Uterus (tissue), 4 donors: ENCODE data around the gene ARL6IP4. TPM values are rescaled to one million over a fixed set of nuclear protein-coding genes. Genes with fewer than 3 reads are reported as not detected.

Experiments used
- DNase-seq, 2 donors: peaks; one replicate each; pipeline ENCODE4 v3.0.0-alpha.2; 2019 to 2020
- H3K27ac ChIP-seq, 2 donors: fragments of 200-600 bp; sonication (generic); 1 replicate in 1 of 2; 2 replicates in 1 of 2; pipeline ENCODE4 v1.5.1; 2016 to 2018
- H3K27me3 ChIP-seq, 2 donors: fragments of 200-600 bp; sonication (generic); one replicate each; pipeline ENCODE4 v1.5.1; 2018 to 2019; ENCODE audit warnings: control low read depth in 1 of 2
- H3K36me3 ChIP-seq, 2 donors: fragments of 200-600 bp; sonication (generic); one replicate each; pipeline ENCODE4 v1.5.1; 2019; ENCODE audit warnings: control low read depth in 1 of 2
- H3K4me1 ChIP-seq, 2 donors: fragments of 200-600 bp; sonication (generic); one replicate each; pipeline ENCODE4 v1.5.1; 2018 to 2019; ENCODE audit warnings: control low read depth in 1 of 2
- H3K4me3 ChIP-seq, 2 donors: fragments of 200-600 bp; sonication (generic); 1 replicate in 1 of 2; 2 replicates in 1 of 2; pipeline ENCODE4 v1.5.1; 2018 to 2019; ENCODE audit warnings: mild to moderate bottlenecking in 1 of 2
- H3K9me3 ChIP-seq, 2 donors: fragments of 200-600 bp; sonication (generic); one replicate each; pipeline ENCODE4 v1.5.1; 2019; ENCODE audit warnings: control low read depth in 1 of 2
- POLR2A ChIP-seq, 2 donors: fragments of 450-650 bp; IDR thresholded peaks; one replicate each; pipeline ENCODE4 v1.6.1; 2016; ENCODE audit warnings: antibody characterized with exemption in 2 of 2, mild to moderate bottlenecking in 1 of 2, moderate library complexity in 1 of 2
- intact Hi-C: fragments of 100-400 bp; cut with DNase I; formaldehyde crosslinking; loops from one replicate; pipeline ENCODE4 v1.15.1; 2023; ENCODE audit warnings: low total_unique reads
- total RNA-seq, 4 donors: library from RNA; depleted of rRNA in 3 of 4; stranded (reverse); fragments of >200 nt in 3 of 4; gene quantifications; one replicate each; pipeline versions ENCODE4 v1.1.0 to v1.2.4, GENCODE V29; 2014 to 2023
- TF ChIP-seq, protein P1 (sequence below), 4 experiments: fragments of 200-600 bp in 2 of 4; fragments of 450-650 bp in 2 of 4; sonication (generic) in 2 of 4; IDR thresholded peaks; one replicate each; pipeline ENCODE4 v1.5.1; 2016 to 2019; ENCODE audit warnings: antibody characterized with exemption in 4 of 4, mild to moderate bottlenecking in 2 of 4, moderate library complexity in 1 of 4
- donor health status: DM: yes; HTN: yes; CAD: no.

The ARL6IP4 gene
- total RNA-seq, 4 donors from 2014 or later: 85.9 to 314 (median 207) TPM

DNA sequence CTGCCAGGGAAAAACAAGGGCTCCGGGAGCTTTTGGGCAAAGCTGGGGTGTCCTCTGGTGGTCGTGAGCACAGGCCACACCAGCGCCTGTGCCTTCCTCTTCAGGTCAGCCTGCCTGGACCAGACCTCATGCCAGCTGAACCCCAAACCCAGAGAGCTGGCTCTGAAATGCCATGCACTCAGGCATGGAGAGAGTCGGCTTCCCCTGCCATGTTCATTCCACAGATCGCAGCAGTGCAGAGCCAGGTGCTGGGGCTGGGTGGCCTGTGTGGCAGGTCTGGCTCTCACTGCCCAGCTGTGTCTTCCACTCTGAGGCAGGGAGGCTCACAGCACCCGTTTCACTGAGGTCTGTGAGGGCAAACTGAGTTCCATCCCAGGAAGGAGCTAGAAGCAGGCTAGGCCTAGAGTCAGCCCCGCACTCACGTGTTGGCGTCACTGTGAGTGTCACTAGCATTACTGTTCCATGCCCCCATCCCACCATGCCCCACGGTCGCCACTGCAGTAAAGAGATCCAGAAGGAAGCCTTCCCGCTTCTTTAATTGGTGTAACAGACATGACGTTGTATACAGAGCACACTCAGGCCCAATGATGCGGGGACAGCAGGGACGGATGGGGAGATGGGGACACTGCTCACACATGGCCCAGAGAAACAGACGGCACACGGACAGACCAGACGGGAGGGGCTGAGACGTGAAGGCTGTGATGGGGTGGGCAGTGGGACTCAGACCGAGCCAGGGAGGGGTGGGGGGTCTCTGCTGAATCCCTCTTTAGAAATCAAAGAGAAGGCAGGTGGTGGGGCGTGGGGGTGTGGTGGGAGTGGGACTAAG lies 2.7 kb downstream of the ARL6IP4 start:
- Histone ChIP-seq H3K4me1 (peaks cover 5 to 37% of the 10 kb centered on the region in 2 donors), H3K36me3 (no peaks in the 10 kb centered on the region), H3K27me3 (no peaks in the 10 kb centered on the region), H3K27ac (peak overlapping the region; percentile 62 to 73), H3K4me3 (no peak overlapping the region), H3K9me3 (no peaks in the 10 kb centered on the region)
- intact Hi-C loops: no loop called here
- DNase-seq: no peak
- no peak for TF ChIP-seq POLR2A (IDR thresholded peaks at IDR 0.05)
- TF ChIP-seq, protein P1, sequence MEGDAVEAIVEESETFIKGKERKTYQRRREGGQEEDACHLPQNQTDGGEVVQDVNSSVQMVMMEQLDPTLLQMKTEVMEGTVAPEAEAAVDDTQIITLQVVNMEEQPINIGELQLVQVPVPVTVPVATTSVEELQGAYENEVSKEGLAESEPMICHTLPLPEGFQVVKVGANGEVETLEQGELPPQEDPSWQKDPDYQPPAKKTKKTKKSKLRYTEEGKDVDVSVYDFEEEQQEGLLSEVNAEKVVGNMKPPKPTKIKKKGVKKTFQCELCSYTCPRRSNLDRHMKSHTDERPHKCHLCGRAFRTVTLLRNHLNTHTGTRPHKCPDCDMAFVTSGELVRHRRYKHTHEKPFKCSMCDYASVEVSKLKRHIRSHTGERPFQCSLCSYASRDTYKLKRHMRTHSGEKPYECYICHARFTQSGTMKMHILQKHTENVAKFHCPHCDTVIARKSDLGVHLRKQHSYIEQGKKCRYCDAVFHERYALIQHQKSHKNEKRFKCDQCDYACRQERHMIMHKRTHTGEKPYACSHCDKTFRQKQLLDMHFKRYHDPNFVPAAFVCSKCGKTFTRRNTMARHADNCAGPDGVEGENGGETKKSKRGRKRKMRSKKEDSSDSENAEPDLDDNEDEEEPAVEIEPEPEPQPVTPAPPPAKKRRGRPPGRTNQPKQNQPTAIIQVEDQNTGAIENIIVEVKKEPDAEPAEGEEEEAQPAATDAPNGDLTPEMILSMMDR (IDR thresholded peaks at IDR 0.05): no peak

DNA sequence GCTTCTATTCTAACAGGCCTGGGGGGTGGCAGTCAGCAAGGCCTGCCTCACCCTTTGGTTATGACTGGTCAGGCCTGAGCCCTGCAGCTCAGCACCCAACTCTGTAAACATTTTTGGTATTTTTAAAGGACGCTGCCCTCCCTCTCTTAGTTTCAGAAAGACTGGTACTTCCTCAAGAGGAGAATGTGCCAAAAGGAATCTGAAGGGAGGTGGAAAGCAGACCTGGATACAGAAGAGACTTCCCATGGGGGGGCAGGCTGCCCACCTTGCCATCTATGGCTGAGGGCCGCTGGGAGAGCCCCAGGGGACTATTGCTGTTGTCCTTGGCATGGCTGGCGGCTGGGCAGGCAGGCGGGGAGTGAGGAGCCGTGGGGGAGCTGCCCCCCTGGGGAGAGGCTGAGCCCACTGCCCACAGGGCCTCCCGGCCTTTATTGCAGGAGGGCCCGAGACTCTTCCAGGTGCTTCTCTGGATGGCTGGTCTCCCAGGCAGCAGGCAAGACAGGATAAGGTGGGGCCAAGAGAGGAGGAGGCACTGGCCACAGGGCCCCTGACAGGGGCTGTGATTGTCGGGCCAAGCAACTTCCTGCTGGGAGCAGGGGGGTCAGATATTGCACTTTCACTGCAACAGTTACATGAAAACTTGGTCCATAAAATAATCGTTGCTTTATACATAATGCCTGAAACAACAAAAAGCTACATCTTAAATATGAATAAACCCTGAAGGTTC lies 3.5 kb downstream of the ARL6IP4 start:
- Histone ChIP-seq H3K4me1 (peaks cover 5 to 37% of the 10 kb centered on the region in 2 donors), H3K4me3 (no peak overlapping the region), H3K36me3 (no peaks in the 10 kb centered on the region), H3K27ac (peak overlapping the region; percentile 62 to 73), H3K27me3 (no peaks in the 10 kb centered on the region), H3K9me3 (no peaks in the 10 kb centered on the region)
- intact Hi-C loops: no loop called here
- no peak for DNase-seq
- TF ChIP-seq POLR2A (IDR thresholded peaks at IDR 0.05): no peak
- TF ChIP-seq, protein P1 (IDR thresholded peaks at IDR 0.05): no peak

DNA sequence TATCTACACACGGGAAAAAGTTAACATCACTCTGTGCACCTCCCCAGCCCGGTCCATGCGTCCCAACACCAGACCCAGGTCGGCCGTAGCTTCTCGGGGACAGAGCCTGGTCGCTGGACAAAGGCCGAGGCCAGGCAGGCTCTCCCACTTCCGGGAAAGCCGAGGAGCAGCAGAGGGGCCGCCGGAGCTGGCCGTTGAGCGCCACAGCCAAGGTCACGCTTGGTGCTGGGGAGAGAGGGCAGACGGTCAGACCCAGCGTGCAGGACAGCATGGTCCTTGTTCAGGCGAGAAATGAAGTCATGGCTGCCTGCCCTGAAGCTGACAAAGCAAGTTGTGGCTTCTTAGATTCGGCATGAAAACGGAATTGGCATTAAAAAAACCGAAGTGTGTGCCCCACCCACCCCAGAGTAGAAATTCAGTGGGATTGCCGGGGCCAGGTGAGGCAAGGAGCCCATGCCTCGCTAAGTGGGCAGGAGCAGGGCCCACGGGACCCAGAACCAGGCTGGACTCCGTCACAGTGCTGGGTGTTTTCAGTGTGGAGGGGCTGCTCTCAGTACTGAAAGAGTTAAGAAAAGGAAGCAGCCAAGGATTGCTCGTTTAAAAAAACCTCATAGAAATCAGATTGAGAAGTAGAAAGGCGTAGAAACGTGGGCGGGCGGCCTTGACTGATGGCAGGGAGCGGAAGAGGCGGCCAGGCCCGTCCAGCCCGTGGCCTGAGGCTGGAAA lies 4.3 kb downstream of the ARL6IP4 start:
- intact Hi-C loops: no loop called here
- Histone ChIP-seq H3K27ac (peak overlapping the region; percentile 62 to 73), H3K36me3 (no peaks in the 10 kb centered on the region), H3K9me3 (no peaks in the 10 kb centered on the region), H3K27me3 (no peaks in the 10 kb centered on the region), H3K4me3 (no peak overlapping the region), H3K4me1 (peaks cover 5 to 31% of the 10 kb centered on the region in 2 donors)
- DNase-seq: peak in 1 of 2 donors; percentile 45
- TF ChIP-seq, protein P1 (IDR thresholded peaks at IDR 0.05): no peak
- TF ChIP-seq POLR2A (IDR thresholded peaks at IDR 0.05): no peak

DNA sequence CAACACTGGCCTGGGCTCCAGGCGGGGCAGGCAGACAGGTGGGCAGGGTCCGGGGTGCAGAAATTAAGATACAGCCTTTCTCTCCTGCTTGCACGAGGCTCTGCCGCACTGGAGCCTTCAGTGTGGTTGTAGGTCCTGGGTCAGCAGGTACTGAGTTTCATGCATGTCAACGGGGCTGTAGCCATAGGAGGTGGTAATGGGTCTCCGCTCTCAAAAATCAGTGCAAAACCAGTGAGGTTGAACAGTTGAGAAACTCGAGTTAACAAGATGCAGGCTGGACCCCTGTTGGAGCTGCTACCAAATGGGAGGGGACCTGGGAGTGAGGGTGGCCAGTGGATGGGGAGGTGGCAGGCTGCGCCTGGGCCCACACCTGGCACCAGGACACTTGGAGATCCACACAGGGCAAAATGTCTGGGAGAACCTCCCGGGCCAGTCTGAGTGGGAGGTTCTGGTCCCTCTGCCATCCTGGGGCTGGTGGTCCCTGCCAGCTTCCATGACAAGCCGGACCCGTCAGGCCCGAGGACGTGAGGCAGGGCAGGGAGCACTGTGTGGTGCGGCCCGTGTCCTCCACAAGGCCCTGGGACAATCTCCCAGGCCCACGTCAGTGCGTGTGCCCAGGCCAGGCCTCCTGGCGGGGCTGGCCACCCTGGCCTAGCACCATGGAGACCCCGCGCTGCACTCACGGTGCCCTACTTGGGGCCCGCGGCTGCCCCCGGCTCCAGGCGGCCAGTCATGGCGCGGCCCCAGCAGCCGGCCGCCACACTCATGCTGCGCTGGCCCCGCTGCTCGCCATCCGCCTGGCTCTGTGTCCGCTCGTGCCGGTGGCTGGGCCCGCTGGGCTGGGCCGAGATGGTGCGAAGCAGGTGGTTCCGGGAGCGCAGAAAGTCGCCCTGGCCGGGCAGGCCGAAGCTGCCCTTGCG lies 5.1 kb downstream of the ARL6IP4 start:
- H3K27me3 ChIP-seq: no peaks in the 10 kb centered on the region
- no peak for DNase-seq
- no peaks in the 10 kb centered on the region for H3K9me3 ChIP-seq
- H3K4me3 ChIP-seq: no peak overlapping the region
- intact Hi-C loops: no loop called here
- peak overlapping the region; percentile 62 to 73 for H3K27ac ChIP-seq
- H3K4me1 ChIP-seq: peaks cover 5 to 29% of the 10 kb centered on the region in 2 donors
- H3K36me3 ChIP-seq: no peaks in the 10 kb centered on the region
- TF ChIP-seq, protein P1 (IDR thresholded peaks at IDR 0.05): no peak
- no peak for TF ChIP-seq POLR2A (IDR thresholded peaks at IDR 0.05)
